Measurements from ENCODE around the gene MOAP1. TPM values are rescaled to one million over a fixed set of nuclear protein-coding genes. Genes with fewer than 3 reads are reported as not detected.
"Not testable (repeated sequence)": the region's sequence is repeated elsewhere in the genome, so short reads cannot be mapped to it uniquely, and the experiment has no call there.

The MOAP1 gene
- total RNA-seq, 2 experiments from 2014 or later: 11.7 to 15.9 TPM

DNA sequence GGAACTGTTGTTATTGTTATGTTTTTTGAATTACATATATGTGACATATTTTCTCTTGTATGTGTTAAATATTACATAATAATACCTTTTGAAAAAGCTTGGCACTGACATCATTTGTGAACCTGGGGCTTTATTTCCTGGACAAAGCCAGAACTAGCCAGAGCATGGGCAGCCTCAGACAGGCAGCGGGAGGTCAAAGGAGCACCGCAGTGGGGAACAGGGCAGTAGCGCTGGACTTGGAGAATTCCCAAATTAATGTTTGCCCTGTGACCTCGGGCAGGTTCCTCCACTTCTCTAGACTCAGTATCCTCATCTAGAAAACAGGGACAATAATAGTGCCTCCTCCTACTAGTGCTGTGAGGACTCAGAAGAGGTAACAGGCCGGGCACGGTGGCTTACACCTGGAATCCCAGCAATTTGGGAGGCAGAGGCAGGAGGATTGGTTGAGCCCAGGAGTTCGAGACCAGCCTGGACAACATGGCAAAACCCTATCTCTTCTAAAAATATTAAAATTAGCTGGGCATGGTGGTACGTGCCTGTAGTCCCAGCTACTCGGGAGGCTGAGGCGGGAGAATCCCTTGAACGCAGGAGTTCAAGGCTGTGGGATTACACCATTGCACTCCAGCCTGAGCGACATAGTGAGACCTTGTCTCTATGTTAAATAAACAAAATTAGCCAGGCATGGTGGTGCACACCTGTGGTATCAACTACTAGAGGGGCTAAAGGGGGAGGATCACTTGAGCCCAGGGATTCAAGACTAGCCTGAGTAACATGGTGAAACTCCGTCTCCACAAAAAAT, 41.6 kb downstream of the MOAP1 start:
- POLR2A ChIA-PET: no interaction called here
- DNase-seq (no peak), ATAC-seq (no peak)
- H3K4me3 Mint-ChIP-seq: no peak overlapping the region
- H3K36me3 Mint-ChIP-seq (ENCODE audit: low read depth): no peaks in the 10 kb centered on the region
- H3K27me3 Mint-ChIP-seq: no peaks in the 10 kb centered on the region
- CTCF ChIA-PET: interaction anchor here (0.7 to 2.1 kb wide), 3 partner anchors 10 to 86 kb away, joined by 3 to 6 read pairs (median 3); no protein-coding TSS in a partner anchor
- no peak overlapping the region for H3K27ac Mint-ChIP-seq
- H3K9me3 Mint-ChIP-seq (ENCODE audit: low read depth): no peaks in the 10 kb centered on the region
- intact Hi-C loops (cut with DNase I, micrococcal nuclease): no loop called here
- H3K4me1 Mint-ChIP-seq: peaks cover 2% of the 10 kb centered on the region

DNA sequence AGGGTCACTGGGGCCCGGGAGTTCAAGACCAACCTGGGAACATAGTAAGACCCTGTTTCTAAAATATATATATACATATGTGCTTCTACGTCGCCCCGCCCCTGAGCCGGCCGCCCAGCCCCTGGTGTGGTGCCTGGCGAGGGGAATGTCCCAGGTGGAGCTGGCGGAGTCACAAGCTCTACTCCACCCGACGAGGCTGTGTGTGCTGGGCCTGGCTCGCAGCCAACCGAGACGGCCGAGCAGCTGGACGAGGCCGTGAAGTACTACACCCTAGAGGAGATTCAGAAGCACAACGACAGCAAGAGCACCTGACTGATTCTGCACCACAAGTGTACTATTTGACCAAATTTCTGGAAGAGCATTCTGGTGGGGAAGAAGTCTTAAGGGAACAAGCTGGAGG, 46.8 kb downstream of the MOAP1 start:
- Mint-ChIP-seq H3K27ac (no peak overlapping the region), H3K4me1 (peaks cover 2% of the 10 kb centered on the region), H3K36me3 (ENCODE audit: low read depth) (no peaks in the 10 kb centered on the region), H3K9me3 (ENCODE audit: low read depth) (no peaks in the 10 kb centered on the region), H3K4me3 (no peak overlapping the region), H3K27me3 (no peaks in the 10 kb centered on the region)
- ATAC-seq (no peak), DNase-seq (no peak)
- intact Hi-C loops (cut with DNase I, micrococcal nuclease): no loop called here
- ChIA-PET CTCF (interaction anchor here (0.6 to 3.7 kb wide), 5 partner anchors 23 to 185 kb away, joined by 3 to 22 read pairs (median 3); no protein-coding TSS in a partner anchor), POLR2A (no interaction called here)

DNA sequence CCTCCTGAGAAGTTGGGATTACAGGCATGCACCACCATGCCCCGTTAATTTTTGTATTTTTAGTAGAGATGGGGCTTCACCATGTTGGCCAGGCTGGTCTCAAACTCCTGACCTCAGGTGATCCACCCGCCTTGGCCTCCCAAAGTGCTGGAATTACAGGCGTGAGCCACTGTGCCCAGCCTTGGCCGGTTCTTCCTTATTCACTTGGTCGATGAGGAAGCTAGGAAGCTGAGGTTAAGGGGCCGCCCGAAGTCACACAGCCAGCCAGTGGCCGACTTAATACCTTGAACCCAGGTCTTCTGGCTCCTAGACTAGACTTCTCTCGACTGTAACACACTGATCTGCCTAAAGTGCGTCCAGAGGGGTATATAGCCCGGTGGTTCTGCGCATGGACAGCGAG, 48.2 kb downstream of the MOAP1 start:
- DNase-seq; H3K4me3 Mint-ChIP-seq; H3K27me3 Mint-ChIP-seq; H3K36me3 Mint-ChIP-seq (ENCODE audit: low read depth); intact Hi-C loops (cut with DNase I, micrococcal nuclease); POLR2A ChIA-PET; H3K9me3 Mint-ChIP-seq (ENCODE audit: low read depth); H3K27ac Mint-ChIP-seq; ATAC-seq; H3K4me1 Mint-ChIP-seq: not testable (repeated sequence)
- CTCF ChIA-PET: interaction anchor here (0.6 kb wide), 1 partner anchor 133 kb away, joined by 3 read pairs; no protein-coding TSS in a partner anchor

DNA sequence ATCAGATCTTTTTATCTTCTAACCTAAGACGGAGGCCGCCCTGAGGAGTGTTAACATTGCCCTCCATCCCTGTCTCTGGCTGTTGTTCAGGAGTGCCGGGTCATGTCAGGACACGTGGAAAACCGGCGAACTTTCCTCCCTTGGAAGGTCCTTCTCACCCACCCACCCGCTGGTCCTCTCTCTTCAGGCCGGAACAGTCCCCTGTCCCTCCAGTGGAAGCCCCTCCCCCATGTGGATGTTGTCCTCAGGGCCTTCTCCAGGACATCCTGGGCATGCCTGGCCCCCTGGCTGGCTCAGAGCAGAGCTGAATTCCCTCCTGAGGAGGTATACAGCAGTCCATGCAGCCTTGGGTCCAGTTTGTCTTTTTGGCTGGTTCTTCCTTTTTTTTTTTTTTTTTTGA, 48.7 kb downstream of the MOAP1 start:
- POLR2A ChIA-PET: no interaction called here
- H3K27me3 Mint-ChIP-seq: no peaks in the 10 kb centered on the region
- intact Hi-C loops (cut with DNase I, micrococcal nuclease): no loop called here

DNA sequence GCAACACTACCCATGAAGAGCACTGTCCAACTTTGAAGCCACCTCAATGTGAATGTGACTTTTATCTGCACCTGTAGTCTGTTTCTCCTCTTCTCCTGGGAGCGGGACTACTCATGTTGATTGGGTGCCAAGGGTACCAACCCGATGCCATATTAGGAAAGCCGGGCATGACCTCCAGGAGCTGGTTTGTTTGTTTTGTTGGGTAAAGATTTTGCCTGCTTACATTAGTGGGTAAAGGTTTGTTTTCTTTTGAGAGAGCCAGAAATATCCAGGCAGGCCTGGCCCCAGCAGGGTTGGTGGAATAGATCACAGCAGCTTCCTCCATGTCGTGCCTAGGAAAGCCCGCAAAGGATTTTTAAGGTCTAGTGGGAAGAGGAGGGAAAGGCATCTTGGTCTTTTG, 49.3 kb downstream of the MOAP1 start:
- no peak for ATAC-seq
- Mint-ChIP-seq H3K36me3 (ENCODE audit: low read depth) (no peaks in the 10 kb centered on the region), H3K4me1 (peaks cover 2% of the 10 kb centered on the region), H3K27ac (no peak overlapping the region), H3K9me3 (ENCODE audit: low read depth) (no peaks in the 10 kb centered on the region), H3K4me3 (no peak overlapping the region), H3K27me3 (no peaks in the 10 kb centered on the region)
- intact Hi-C loops (cut with DNase I, micrococcal nuclease): no loop called here
- ChIA-PET POLR2A (no interaction called here), CTCF (interaction anchor here (0.7 to 1.3 kb wide), 2 partner anchors 22 to 199 kb away, joined by 4 to 8 read pairs; no protein-coding TSS in a partner anchor)
- no peak for DNase-seq

More for the DNA sequence above, 48.7 kb downstream of the MOAP1 start:
- no peaks in the 10 kb centered on the region for H3K36me3 Mint-ChIP-seq (ENCODE audit: low read depth)
- DNase-seq (no peak), ATAC-seq (no peak)
- peaks cover 2% of the 10 kb centered on the region for H3K4me1 Mint-ChIP-seq
- no peak overlapping the region for H3K4me3 Mint-ChIP-seq
- CTCF ChIA-PET: interaction anchor here (1.3 kb wide), 1 partner anchor 23 kb away, joined by 8 read pairs; no protein-coding TSS in a partner anchor
- no peaks in the 10 kb centered on the region for H3K9me3 Mint-ChIP-seq (ENCODE audit: low read depth)
- H3K27ac Mint-ChIP-seq: no peak overlapping the region

GRCh38 chr14:93133464-93133863, 51.2 kb downstream of the MOAP1 start:
- peaks cover 3% of the 10 kb centered on the region for H3K27me3 Mint-ChIP-seq
- intact Hi-C loops (cut with DNase I, micrococcal nuclease): no loop called here
- no peaks in the 10 kb centered on the region for H3K9me3 Mint-ChIP-seq (ENCODE audit: low read depth)
- POLR2A ChIA-PET: no interaction called here
- H3K27ac Mint-ChIP-seq: no peak overlapping the region
- H3K4me3 Mint-ChIP-seq: no peak overlapping the region
- no peak for DNase-seq
- no peak for ATAC-seq
- H3K36me3 Mint-ChIP-seq (ENCODE audit: low read depth): no peaks in the 10 kb centered on the region
- H3K4me1 Mint-ChIP-seq: no peaks in the 10 kb centered on the region
- CTCF ChIA-PET: interaction anchor here (0.8 to 4.7 kb wide), 6 partner anchors 8 to 185 kb away, joined by 3 to 43 read pairs (median 6); partner anchors contain the start of gene ITPK1

DNA sequence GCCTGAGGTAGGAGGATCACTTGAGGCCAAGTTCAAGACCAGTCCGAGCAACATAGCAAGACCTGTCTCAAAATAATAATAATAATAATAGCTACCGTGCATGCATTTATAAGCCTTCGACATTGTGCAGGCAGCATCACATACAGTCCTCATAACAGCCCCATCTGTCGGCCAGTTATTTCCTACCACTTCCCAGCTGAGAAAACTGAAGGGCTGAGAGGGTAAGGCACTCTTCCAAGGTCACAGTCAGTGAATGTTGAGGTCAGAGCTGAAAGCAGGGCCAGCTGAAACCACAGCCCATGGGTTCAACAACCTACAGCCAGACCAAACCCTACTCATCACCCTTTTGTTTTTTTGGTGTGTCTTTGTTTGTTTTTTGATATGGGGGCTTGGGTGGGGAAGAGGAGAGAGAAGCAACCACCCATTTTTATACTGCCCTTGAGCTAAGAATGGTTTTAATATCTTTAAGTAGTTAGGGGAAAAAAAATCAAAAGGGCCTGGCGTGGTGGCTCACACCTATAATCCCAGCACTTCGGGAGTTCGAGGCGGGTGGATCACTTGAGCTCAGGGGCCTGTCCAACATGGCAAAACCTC, 52.1 kb downstream of the MOAP1 start:
- intact Hi-C loops (cut with DNase I, micrococcal nuclease): no loop called here

More for the DNA sequence above, 52.1 kb downstream of the MOAP1 start:
- no peak overlapping the region for H3K27ac Mint-ChIP-seq
- ChIA-PET CTCF (interaction anchor here (0.6 to 4.7 kb wide), 11 partner anchors 9 to 798 kb away, joined by 3 to 43 read pairs (median 4); partner anchors contain the start of gene ITPK1), POLR2A (no interaction called here)
- no peaks in the 10 kb centered on the region for H3K36me3 Mint-ChIP-seq (ENCODE audit: low read depth)
- no peaks in the 10 kb centered on the region for H3K9me3 Mint-ChIP-seq (ENCODE audit: low read depth)
- DNase-seq (peak; percentile 40), ATAC-seq (peak; percentile 49)
- no peak overlapping the region for H3K4me3 Mint-ChIP-seq
- H3K27me3 Mint-ChIP-seq: peaks cover 3% of the 10 kb centered on the region
- no peaks in the 10 kb centered on the region for H3K4me1 Mint-ChIP-seq

Other genes with a start within 250 kb of the MOAP1 start
- 10 to 100 TPM; 31.0 to 35.5 TPM for gene ITPK1, start 69.0 kb downstream of the MOAP1 start, total RNA-seq
- gene LYSET, start 420 bp upstream of the MOAP1 start, total RNA-seq: 10 to 100 TPM in 1 of 2 experiments, 1 to 10 TPM in 1; 9.9 to 10.2 TPM
- 10 to 100 TPM in 1 of 2 experiments, 1 to 10 TPM in 1; 9.9 to 12.9 TPM for gene GON7, start 22.2 kb upstream of the MOAP1 start, total RNA-seq
- gene UBR7, start 22.4 kb upstream of the MOAP1 start, total RNA-seq: 10 to 100 TPM; 36.5 to 39.9 TPM
- 1 to 10 TPM; 6.5 to 9.5 TPM for gene BTBD7, start 148.1 kb upstream of the MOAP1 start, total RNA-seq
- not detected for gene COX8C, start 162.3 kb upstream of the MOAP1 start, total RNA-seq
- gene UNC79, start 246.0 kb upstream of the MOAP1 start, total RNA-seq: under 1 TPM in 1 of 2 experiments, not detected in 1; 0.02 TPM